ENCODE results near the gene THBD.

DNA sequence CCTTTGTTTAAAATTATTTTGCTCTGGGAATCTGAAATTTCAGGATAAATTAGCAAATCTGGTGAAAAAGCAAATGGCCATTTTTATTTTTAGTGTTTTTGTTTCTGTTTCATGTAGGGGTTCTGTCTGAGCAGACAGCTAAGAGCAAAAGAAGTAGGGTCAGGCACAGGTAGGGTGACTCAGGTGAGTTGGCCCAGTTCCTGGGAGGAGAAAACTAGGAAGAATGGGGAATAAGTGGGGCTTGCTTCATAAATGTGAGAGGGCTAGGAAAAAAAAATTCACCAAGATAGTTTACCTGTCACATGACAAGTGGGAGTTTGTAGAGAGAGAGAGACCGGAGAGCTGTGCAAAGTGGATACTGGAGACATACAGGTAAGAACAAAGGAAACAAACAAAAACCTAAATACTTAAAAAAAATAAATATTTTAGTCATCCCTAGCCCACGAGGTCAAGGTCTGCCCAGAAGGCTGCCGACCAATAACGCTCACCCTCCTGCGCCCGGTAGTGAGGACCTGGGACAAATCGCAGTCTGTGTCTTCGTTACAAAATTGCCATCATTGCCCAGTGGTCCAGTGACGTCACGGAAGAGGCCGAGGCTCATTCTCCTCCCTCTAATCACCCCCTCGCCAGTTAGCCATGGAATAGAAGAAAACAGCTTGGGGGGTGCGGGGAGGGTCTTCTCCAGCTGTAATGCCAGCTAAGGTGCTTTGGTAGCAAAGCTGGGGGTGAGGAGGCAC lies 2.3 kb downstream of the THBD start:
- no peak for TF ChIP-seq POLR2AphosphoS5 (IDR thresholded peaks at IDR 0.05)
- TF ChIP-seq CTCF (IDR thresholded peaks at IDR 0.05 in 8 of 11, conservative IDR thresholded peaks at IDR 0.05 in 3 of 11), result no peak
- no peak for TF ChIP-seq POLR2A (IDR thresholded peaks at IDR 0.05)

Measured in spleen (tissue), 7 donors.